CD4-positive, alpha-beta T cell (primary cell): ENCODE results near the gene DNAAF6. TPM values are rescaled to one million over a fixed set of nuclear protein-coding genes. Genes with fewer than 3 reads are reported as not detected.

Experiments used
- ATAC-seq: fragments of 200-7000 bp; cut with Tn5 transposase; one replicate; pipeline ENCODE4 v1.10.0; 2022; ENCODE audit warnings: mild to moderate bottlenecking; ENCODE audit not compliant: poor library complexity
- CTCF ChIA-PET: fragments of 350-600 bp; sonication (Branson Sonifier 250); formaldehyde crosslinking; loops from one replicate; lab custom pipeline; 2021; ENCODE audit warnings: antibody characterized with exemption, inconsistent platforms; lab: Charles Lee
- POLR2A ChIA-PET: fragments of 350-600 bp; sonication (Branson Sonifier 250); formaldehyde crosslinking; loops from one replicate; lab custom pipeline; 2021; ENCODE audit warnings: antibody characterized with exemption, inconsistent platforms; lab: Charles Lee
- DNase-seq, 14 experiments: peaks; one replicate each; pipeline ENCODE4 v3.0.0-alpha.2; 2013 to 2020; ENCODE audit warnings: mixed read lengths in 2 of 14
- H3K27ac ChIP-seq, 2 donors: one replicate each; pipeline versions ENCODE4 v1.5.1 to v1.7.0; 2013; ENCODE audit warnings: low read length in 2 of 2, low read depth in 1 of 2, mild to moderate bottlenecking in 1 of 2
- H3K27me3 ChIP-seq, 2 experiments: 1 replicate in 1 of 2; 2 replicates in 1 of 2; pipeline versions ENCODE4 v1.6.1 to v1.7.0; 2013; ENCODE audit warnings: low read length in 2 of 2, control low read depth in 1 of 2, mild to moderate bottlenecking in 1 of 2, moderate library complexity in 1 of 2; ENCODE audit not compliant: insufficient read depth in 2 of 2, control insufficient read depth in 1 of 2
- H3K36me3 ChIP-seq: one replicate; pipeline ENCODE4 v1.6.1; 2013; ENCODE audit warnings: low read length, control low read depth; ENCODE audit not compliant: insufficient read depth
- H3K4me1 ChIP-seq: one replicate; pipeline ENCODE4 v1.6.1; 2013; ENCODE audit warnings: low read length, control low read depth; ENCODE audit not compliant: insufficient read depth
- H3K4me3 ChIP-seq: one replicate; pipeline ENCODE4 v1.5.1; 2013; ENCODE audit warnings: mild to moderate bottlenecking, low read length, moderate library complexity
- H3K9me3 ChIP-seq, 2 experiments: 1 replicate in 1 of 2; 2 replicates in 1 of 2; pipeline versions ENCODE4 v1.6.1 to v1.7.0; 2013; ENCODE audit warnings: low read length in 2 of 2, mild to moderate bottlenecking in 2 of 2, control low read depth in 1 of 2, moderate library complexity in 1 of 2; ENCODE audit not compliant: control insufficient read depth in 1 of 2, insufficient read depth in 1 of 2
- H3K27ac Mint-ChIP-seq: one replicate; pipeline ENCODE4 v1.8.0; 2020; ENCODE audit warnings: mixed read lengths
- H3K27me3 Mint-ChIP-seq: one replicate; pipeline ENCODE4 v1.8.0; 2021; ENCODE audit warnings: mixed read lengths
- H3K36me3 Mint-ChIP-seq: one replicate; pipeline ENCODE4 v1.8.0; 2021; ENCODE audit warnings: low read depth, mixed read lengths
- H3K4me1 Mint-ChIP-seq: one replicate; pipeline ENCODE4 v1.8.0; 2021; ENCODE audit warnings: low read depth, mixed read lengths
- H3K4me3 Mint-ChIP-seq: one replicate; pipeline ENCODE4 v1.8.0; 2020; ENCODE audit warnings: mild to moderate bottlenecking, mixed read lengths
- H3K9me3 Mint-ChIP-seq: one replicate; pipeline ENCODE4 v1.8.0; 2020; ENCODE audit warnings: mixed read lengths
- CTCF ChIP-seq: fragments of 200-600 bp; IDR thresholded peaks from one replicate; pipeline ENCODE4 v1.8.0; 2022; ENCODE audit warnings: antibody characterized with exemption, mild to moderate bottlenecking
- intact Hi-C, 2 experiments: fragments of 100-400 bp; cut with DNase I in 1 of 2; cut with micrococcal nuclease in 1 of 2; formaldehyde crosslinking; loops; one replicate each; pipeline versions ENCODE4 v1.15.1 to v1.9.0; 2023 to 2025; cut with DNase I, micrococcal nuclease
- total RNA-seq, 174 experiments: library from RNA in 2 of 174; stranded (reverse) in 2 of 174; gene quantifications; one replicate each; pipeline ENCODE4 v1.2.3 and lab custom pipeline; 2021 to 2026

DNAAF6 gene
- total RNA-seq, 2 experiments from 2014 or later = not detected

- Mint-ChIP-seq H3K9me3 (no peaks in the 10 kb centered on the region), H3K4me1 (no peaks in the 10 kb centered on the region), H3K27ac (no peak overlapping the region), H3K36me3 (no peaks in the 10 kb centered on the region), H3K4me3 (no peak overlapping the region), H3K27me3 (no peaks in the 10 kb centered on the region)
- H3K4me1 ChIP-seq = no peaks in the 10 kb centered on the region
- peaks cover 0 to 3% of the 10 kb centered on the region in 2 experiments for H3K27me3 ChIP-seq
- TF ChIP-seq CTCF = no peak
- intact Hi-C loops = no loop called here
- CTCF ChIA-PET = no interaction called here
- ATAC-seq = no peak
- no peaks in the 10 kb centered on the region for H3K9me3 ChIP-seq
- POLR2A ChIA-PET = no interaction called here
- H3K4me3 ChIP-seq = no peak overlapping the region
- H3K27ac ChIP-seq = no peak overlapping the region
- no peaks in the 10 kb centered on the region for H3K36me3 ChIP-seq
- DNase-seq = no peak
Observed at GRCh38 chrX:107213477-107213876, 7.1 kb downstream of the DNAAF6 start.

DNA sequence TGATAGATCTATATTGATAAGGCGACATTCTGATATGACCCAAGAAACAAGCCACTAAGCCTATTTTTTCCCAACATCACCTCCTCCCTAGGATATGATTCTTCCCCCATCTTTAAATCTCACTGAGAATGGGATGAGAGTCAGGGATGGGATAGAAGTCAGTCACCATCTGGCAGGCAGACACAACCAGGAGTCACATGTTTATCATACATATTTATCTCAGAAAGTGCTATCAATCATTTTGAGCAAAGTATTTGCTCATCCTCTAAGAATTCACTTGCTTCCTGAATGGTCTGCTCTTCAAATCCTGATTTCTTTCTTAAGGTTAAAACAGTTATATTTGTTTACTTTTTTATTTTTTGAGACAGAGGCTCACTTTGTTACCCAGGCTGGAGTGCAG is 20.3 kb downstream of the DNAAF6 start:
- POLR2A ChIA-PET = no interaction called here
- Histone ChIP-seq H3K27ac (no peak overlapping the region), H3K4me1 (no peaks in the 10 kb centered on the region), H3K9me3 (no peaks in the 10 kb centered on the region), H3K36me3 (no peaks in the 10 kb centered on the region), H3K4me3 (no peak overlapping the region), H3K27me3 (no peaks in the 10 kb centered on the region)
- Mint-ChIP-seq H3K27me3 (peaks cover 7% of the 10 kb centered on the region), H3K4me3 (no peak overlapping the region), H3K27ac (no peak overlapping the region), H3K4me1 (no peaks in the 10 kb centered on the region), H3K36me3 (no peaks in the 10 kb centered on the region), H3K9me3 (no peaks in the 10 kb centered on the region)
- intact Hi-C loops = no loop called here
- DNase-seq (no peak), ATAC-seq (no peak)
- TF ChIP-seq CTCF = no peak
- CTCF ChIA-PET = no interaction called here

- no peak overlapping the region for H3K27ac Mint-ChIP-seq
- POLR2A ChIA-PET = no interaction called here
- no peak overlapping the region for H3K4me3 Mint-ChIP-seq
- no peaks in the 10 kb centered on the region for H3K4me1 Mint-ChIP-seq
- no peak overlapping the region for H3K27ac ChIP-seq
- H3K36me3 Mint-ChIP-seq = no peaks in the 10 kb centered on the region
- TF ChIP-seq CTCF = no peak
- no peaks in the 10 kb centered on the region for H3K4me1 ChIP-seq
- no peaks in the 10 kb centered on the region for H3K27me3 ChIP-seq
- peaks cover 7% of the 10 kb centered on the region for H3K27me3 Mint-ChIP-seq
- intact Hi-C loops = no loop called here
- CTCF ChIA-PET = no interaction called here
- H3K9me3 Mint-ChIP-seq = no peaks in the 10 kb centered on the region
- DNase-seq (no peak), ATAC-seq (no peak)
- H3K9me3 ChIP-seq = no peaks in the 10 kb centered on the region
- no peak overlapping the region for H3K4me3 ChIP-seq
- H3K36me3 ChIP-seq = no peaks in the 10 kb centered on the region
Observed at GRCh38 chrX:107227780-107228485, 21.5 kb downstream of the DNAAF6 start.
